HG03442 (cell line): ENCODE data around the gene MAML2.
A peak's percentile ranks its signal among the peaks of the same experiment; 100 is the strongest.

Experiments used
- ATAC-seq: cut with Tn5 transposase; IDR thresholded peaks from one replicate; pipeline ENCODE4 v1.9.1; 2021; ENCODE audit warnings: mild to moderate bottlenecking, moderate library complexity; ENCODE audit not compliant: unreplicated experiment

MAML2 gene

DNA sequence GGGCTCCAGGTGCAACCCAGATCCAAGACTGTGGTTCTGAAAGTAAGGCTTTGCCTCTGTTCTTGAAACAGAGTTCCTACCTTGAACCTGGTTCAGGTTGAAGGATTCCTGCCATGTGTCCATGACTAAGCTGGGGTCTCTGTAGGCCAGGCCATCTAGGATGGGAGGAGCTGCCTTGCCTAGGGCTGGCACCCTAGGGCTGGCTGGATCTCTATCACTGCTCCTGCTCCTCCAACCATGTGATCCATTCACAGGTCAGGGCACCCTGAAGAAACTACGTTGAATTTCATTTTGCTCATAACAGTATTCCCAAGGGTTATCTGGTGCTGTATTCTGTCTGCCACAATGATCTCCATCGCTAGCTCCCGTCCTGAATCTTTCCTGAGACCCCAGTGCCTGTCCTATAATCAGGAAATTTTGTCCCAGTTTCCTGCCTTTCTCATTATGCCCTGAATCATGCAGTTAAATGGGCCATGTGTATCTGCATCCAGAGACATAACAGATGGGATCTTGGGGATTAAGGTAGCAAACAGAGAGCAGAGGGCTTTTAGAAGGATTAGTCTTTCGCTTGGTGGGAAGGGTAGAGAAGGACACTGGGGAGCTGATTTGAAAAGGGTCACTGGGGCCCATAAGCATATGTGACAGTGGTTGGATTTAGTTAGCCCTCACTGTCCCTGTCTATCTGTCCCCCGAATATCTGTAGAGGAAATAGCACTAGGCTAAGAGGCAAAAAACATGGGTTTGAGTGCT lies 320.9 kb downstream of the MAML2 start:
- no peak for ATAC-seq

DNA sequence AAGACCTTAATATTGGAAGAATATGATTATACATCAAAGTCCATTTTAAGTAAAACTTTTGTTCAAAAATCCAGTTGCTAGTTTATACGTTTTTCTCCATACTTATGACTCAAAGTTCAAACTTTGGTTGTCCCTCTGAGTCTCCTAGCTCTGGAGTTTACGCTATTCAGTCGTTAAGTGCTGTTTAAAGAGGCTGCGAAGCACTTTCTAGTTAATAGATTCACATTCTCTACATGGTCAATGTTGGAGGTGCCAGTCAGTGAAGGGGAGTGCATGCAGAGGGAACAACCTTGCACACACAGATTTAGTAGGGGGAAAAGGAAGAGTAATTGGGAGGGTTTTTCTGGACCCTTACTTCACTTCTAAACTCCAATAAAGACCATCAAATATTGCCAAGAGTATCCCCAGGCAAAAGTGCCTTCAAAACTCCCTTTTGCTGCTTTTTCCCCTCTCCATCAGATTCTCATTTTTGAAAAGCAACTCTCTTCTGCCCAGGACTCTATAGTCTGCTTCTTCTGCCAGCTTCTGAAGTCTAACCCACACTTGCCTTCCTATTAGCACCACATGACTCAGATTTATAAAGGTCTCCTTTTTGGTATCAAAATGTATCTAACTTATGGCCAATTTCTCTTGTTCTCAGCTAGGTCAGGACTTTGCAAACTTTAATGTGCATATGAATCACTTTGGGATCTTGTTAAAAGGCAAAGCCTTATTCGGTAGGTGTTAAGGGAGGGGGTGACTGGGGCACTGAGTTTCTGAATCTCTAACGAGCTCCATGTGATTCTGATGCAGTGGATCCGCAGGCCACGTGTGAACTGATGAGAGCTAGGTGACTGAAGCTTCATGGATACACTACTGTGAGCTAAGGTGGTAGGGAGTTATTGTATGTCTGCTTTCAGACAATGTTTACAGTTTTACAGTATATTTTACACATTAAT lies 322.9 kb downstream of the MAML2 start:
- no peak for ATAC-seq

DNA sequence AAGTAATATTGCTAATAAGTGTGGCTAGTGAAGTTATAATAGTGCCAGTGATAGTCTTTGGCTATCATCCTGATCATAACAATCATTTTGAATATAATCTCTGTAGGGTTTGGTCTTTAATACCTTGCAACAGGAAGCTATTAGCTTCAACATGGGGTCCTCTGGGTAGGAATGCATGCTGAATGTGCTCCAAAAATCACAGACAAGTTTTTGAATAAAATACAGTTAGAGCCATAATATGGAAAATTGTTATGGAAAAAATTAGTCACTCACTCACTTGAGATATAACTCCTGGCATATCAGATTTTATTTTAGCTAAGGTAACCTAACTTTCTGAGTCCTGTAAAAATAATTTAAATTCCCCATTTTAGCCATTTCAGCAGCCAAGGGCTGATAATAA lies 323.7 kb downstream of the MAML2 start:
- no peak for ATAC-seq

DNA sequence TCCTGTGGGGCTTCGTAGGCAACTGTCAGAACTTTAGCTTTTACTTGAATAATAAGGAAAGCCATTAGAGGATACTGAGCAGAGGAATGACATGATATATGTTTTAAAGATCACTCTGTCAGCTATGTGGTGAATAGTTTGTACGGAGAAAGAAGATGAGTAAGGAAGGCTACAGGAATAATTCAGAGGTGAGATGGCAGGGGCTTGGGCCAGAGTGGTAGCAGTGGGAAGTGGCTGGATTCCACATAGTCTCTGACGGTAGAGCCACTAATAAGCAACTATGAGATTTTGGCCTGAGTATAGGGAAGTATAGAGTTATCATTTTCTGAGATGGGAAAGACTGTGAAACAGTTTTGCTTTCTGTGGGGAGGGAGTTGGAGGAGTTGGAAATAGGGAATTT lies 325.1 kb downstream of the MAML2 start:
- no peak for ATAC-seq

DNA sequence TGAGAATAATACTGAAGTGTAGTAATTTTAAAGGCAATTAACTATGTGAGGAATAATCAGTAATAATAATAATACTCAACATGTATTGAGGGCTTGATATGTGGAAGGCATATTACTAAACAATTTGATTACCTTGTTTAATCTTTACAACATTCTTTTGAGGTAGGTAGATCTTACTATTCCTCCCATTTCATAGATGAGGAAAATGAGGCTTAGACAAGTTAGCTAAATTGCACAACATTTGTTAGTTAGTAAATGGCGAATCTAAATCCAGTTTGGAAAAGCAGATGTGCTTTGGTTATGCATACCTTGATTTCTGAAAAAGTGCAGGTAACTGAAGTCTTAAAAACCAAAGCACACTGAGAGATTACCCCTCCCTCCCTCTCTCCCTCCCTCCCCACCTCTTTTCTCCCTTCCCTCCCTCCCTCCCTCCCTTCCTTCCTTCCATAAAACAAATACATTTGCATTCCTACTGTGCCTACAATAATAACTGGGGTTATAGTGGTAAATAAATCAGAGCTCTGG lies 326.0 kb downstream of the MAML2 start:
- ATAC-seq: no peak

DNA sequence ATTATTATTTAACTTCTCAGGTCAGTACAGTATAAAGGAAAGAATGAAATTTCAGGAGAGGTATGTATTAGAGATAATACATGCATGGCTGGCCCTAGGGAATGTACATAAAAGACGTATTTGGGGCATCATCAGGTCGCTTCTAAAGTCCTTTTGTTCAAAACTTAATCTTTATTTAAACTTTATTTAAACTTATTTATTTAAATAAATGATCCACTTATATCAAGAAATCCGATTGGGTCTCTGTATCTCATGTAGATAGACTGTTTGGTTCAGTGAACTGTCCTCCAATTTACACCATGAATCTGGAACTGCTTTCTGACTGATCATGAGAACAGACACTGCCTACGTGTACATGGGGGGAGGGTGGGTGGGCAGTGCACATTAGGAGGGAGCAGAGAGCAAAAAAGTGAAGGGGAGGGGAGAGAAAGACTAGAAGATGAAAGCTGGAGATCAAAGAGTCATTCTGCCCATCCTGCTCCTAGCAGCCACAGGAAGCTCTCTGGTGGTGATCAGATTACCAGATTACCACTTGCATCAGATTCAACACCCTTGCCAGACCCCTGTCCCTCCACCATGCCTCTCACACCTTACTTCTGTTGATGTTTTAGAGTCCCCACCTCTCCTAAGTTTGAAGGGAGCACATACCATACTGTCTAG lies 327.0 kb downstream of the MAML2 start:
- no peak for ATAC-seq

DNA sequence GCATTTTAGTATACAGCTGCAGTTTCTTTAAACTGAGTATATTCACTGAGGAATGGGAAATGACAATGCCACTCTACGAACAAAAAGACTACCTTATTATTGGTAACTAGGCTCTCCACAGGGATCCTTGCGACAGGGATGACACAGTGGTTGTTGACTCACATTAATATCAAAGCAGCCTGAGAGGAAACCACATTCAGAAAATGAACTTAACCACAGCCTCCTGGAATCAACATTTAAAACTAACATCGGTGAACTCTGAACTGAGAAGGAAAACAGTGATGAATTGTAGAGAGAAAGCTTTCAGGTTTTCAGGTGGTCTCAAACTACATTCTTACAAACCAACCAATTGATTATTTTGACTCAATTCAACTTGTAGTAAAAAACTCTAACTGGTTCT lies 328.8 kb downstream of the MAML2 start:
- ATAC-seq: peak; percentile 42

DNA sequence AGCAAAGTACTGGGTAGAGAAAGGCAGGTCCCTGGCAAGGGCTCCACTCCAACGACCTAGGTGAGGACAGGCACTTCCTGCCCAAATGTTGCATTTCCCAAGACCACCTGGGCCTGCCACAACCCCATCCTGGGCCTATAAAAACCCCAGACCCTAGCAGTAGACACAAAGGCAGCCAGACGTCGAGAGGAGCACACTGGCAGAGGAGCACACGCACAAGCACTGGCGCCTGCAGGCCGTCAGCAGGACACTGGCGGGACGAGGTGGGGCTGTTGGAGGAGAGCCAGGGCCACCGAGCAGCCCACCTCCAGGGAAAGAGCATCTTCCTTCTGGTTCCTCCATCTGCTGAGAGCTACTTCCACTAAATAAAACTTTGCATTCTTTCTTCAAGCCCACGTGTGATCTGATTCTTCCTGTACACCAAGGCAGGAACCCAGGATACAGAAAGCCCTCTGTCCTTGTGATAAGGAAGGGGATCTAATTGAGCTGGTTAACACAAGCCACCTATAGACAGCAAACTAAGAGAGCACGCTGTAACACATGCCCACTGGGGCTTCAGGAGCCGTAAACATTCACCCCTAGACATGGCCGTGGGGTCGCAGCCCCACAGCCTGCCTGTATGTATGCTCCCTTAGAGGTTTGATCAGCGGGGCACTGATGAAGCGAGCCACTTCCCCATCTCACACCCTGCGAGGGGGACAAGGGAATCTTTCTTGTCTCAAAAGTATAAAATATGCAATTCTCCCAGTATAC lies 329.4 kb downstream of the MAML2 start:
- no peak for ATAC-seq

DNA sequence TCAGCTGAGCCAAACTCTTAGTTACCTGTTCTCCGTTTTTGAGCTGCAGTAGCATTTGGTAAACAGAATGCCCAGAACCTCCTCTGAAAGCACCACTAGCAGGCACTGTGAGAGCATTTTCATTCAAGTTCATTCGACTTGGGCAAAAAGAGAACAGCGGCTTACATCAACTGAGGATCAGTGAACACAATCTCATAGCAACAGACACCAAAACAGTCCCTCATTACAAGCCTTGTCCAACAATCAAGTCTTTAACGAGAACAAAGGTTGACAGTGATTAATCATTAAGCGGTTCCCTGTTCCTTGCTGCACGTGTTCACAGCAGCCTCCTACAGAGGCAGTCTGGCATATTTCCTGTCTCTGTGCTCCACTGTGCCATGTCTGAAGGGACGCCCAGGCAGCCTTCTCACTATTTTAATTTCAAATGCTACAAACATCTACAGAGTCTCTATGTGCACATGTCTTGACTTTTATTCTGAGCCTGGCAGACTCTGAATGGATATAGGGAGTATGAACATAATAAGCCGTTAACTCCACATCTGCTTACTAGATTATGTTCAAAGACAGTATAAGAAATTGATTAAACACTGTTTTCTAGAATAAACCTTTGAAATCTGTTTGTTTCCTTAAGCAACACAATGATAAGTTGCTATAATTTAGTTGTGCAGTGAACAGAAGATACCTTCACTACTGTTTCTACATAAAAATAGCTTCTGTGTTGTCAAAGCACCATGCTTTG lies 330.7 kb downstream of the MAML2 start:
- peak; percentile 85 for ATAC-seq

DNA sequence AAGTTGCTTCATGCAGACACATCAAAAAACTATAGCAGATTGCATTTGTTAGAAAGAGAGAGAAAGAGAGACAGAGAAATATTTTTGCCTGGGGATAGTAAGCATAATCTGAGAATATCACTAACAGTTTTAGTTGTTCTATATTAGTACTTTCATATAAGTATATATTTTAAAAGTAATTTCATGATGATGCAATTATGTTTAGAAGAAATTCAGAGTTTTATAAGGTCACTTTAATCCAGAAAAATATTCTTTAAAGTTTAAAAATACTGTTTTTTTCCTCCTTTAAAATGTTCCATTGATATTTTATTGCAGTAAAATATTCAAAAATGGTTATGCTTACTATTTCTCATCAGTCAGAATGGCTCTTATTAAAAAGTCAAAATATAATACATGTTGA lies 332.3 kb downstream of the MAML2 start:
- ATAC-seq: no peak

DNA sequence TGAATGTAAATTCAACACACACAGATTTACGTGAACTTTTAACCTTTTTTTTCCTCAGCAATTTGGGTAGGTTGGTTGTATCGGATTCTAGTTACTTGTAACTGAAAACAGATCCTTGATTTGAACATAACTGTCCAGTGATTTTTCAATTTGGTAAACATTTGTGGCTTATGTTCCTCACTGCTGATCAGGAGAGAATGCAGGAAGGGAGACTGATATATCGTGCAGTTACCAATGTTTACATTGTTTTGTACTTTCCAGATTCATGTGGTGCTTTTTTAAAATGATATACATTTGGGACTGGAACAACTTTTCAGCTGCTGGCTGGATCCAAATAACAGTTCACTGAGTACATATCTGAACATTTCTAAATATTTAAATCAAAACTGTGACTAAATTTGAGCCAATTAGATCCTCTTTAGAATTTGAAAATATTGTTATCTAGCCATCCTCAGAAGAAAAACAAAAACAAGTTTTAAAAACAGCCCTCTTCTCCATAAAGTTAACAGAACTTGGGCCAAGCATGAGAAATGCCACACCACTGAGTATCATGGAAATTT lies 334.8 kb downstream of the MAML2 start:
- ATAC-seq: no peak

DNA sequence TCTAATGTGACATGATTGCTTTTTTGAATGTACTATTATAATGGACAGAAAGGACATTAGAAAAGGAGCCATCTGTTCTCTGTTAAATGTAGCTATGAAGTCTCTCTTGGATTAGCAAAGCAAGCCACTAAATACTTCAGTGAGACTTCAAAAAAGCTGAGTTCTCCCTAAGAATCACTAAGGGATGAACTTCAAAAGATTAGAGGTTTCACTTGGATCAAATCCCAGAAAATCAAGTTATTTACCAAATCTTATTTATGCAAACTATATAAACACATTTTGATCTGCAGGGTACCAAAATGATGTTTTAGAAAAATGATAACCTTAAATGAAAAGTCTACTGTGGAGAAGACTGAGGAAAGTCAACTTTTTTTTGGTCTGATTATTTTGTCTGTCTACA lies 337.0 kb downstream of the MAML2 start:
- ATAC-seq: no peak

DNA sequence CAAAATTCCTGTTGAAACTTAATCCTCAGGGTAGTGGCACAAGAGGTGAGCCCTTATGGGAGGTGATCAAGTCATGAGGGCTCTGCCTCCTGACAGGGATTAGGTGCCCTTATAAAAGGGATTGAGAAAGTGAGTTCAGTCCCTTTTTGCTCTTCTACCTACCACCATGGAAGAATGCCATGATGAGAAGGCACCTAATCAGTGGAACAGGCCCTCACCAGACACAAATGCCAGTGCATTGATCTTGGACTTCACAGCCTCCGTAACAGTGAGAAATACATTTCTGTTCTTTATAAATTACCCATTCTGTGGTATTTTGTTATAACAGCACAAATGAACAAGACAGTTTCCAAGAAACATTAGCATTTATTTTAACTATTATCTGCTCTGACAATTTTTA lies 338.1 kb downstream of the MAML2 start:
- ATAC-seq: no peak

DNA sequence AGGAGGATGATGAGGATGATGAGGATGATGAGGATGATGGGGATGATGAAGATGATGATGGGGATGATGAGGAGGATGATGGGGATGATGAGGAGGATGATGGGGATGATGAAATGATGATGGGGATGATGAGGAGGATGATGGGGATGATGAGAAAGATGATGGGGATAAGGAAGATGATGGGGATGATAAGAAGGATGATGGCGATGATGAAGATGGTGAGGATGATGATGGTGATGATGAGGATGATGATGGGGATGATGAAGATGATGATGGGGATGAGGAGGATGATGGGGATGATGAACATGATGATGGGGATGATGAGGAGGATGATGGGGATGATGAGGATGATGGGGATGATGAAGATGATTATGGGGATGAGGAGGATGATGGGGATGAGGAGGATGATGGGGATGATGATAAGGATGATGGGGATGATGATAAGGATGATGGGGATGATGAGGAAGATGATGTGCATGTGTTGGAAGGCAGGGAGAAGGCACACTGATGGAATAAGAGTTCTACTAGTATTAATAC lies 340.2 kb downstream of the MAML2 start:
- ATAC-seq: no peak

DNA sequence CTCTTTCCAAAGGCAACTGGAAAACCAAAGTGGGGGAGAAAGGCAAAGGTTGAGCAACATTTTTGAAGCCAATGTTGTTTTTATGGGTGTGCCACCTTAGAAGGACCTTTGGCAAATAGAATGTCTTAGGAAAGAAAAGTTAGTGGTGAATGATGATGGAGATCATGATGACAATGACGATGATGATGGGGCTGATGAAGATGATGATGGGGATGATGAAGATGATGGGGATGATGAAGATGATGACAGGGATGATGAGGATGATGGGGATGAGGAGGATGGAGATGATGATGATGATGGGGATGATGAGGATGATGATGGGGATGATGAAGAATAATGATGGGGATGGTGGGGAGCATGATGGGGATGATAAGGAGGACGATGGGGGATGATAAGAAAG lies 340.7 kb downstream of the MAML2 start:
- ATAC-seq: no peak

DNA sequence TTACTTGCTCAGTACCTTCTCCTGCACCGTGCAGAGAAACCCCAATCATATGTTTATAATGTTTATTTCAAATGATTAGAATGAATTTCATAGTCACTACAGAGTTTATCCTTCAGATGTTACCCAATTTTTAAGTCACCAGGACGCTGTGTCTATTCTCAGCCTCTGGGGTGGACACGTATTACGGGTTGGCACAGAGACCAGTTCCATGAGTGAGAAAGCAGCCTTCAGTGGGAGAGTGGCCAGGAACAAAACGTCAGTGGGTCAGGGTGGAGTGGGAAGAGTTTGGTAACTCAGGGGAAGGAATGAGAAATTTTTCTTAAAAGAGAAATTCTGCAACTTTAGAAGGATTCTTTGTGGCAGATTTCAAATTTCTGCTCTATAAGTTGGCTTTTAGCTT lies 342.0 kb downstream of the MAML2 start:
- no peak for ATAC-seq

DNA sequence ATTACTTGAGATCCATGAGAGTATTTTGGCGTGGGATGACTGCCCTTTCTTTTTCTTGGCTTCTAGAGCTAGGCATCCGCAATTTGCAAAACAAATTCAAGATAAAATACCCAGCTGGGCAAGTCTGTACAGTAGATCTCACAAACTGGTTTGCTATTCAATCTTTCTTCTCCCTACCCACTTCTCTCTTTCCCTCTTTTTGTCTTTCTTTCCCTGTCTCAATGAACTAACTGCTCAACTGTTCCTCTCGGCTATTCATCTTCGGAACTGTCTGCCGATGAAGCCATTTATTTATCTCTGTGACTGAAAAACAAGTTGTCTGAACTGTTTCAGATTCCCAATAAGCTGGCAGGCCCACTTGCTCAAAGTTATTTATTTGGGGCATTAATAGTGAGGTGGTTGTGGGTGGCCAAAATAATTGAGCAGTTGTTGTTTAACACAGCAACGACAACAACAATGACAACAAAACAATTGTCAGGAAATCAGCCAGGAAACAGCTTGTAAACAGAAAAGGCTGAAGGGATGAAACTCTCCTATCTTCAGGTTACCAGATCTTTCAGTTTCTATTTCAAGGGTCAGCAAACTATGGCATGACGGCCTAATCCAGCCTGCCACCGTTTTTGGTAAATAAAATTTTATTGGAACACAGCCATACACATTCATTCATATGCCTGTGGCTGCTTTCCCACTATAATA lies 343.1 kb downstream of the MAML2 start:
- no peak for ATAC-seq

DNA sequence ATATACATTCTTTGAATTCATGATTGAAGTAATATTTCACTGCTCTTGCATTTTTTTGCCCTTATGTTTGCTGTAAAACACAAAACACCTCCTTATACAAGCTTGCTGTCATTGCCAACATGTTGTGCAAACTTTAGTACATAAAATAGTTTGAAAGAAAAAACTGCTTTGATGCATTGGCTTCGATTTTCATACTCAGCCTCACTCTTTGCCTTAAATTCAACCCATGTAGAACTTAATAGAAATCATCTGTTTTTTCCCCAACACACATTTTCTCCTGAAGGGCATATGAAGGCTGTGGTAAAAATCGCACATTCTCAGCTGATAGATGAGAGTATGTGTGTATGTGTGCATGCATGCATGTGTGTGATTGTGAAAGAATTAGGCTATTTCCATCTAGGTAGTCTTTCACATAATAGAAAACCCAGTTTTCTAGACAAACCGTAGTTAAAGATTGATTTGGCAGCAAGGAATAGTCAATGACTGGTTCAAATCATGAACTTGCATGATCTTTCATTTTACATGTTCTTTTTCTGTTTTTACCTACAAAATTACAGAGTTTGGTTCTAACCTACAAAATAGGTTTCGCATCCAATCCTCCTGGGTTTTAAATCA lies 346.3 kb downstream of the MAML2 start:
- no peak for ATAC-seq
